ENCODE results near the gene IFT74.

- TF ChIP-seq, protein P1, sequence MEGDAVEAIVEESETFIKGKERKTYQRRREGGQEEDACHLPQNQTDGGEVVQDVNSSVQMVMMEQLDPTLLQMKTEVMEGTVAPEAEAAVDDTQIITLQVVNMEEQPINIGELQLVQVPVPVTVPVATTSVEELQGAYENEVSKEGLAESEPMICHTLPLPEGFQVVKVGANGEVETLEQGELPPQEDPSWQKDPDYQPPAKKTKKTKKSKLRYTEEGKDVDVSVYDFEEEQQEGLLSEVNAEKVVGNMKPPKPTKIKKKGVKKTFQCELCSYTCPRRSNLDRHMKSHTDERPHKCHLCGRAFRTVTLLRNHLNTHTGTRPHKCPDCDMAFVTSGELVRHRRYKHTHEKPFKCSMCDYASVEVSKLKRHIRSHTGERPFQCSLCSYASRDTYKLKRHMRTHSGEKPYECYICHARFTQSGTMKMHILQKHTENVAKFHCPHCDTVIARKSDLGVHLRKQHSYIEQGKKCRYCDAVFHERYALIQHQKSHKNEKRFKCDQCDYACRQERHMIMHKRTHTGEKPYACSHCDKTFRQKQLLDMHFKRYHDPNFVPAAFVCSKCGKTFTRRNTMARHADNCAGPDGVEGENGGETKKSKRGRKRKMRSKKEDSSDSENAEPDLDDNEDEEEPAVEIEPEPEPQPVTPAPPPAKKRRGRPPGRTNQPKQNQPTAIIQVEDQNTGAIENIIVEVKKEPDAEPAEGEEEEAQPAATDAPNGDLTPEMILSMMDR (IDR thresholded peaks at IDR 0.05; ENCODE audit: poor library complexity), result peak; percentile 84
- TF ChIP-seq EZH2 (IDR thresholded peaks at IDR 0.05; ENCODE audit: borderline replicate concordance), result no peak
These were observed 77.7 kb downstream of the IFT74 start for GRCh38 chr9:27033815-27034403.
